IMR-90 (cell line): Measurements from ENCODE around the gene SSH2. TPM values are rescaled to one million over a fixed set of nuclear protein-coding genes. Genes with fewer than 3 reads are reported as not detected.

ENCODE experiments used
- ATAC-seq: fragments of 200-7000 bp; cut with Tn5 transposase; 2 replicates; pipeline ENCODE4 v1.9.1; 2020; ENCODE audit warnings: low read depth, mild to moderate bottlenecking, moderate library complexity
- BruUV-seq: library from RNA; stranded (reverse); fragments of 400-500 nt; replicated peaks from 2 replicates; lab custom pipeline; 2021; lab: Mats Ljungman, UMichigan
- CTCF ChIA-PET: fragments of 300-600 bp; formaldehyde crosslinking; extraction: SDS; loops from one replicate; lab custom pipeline; 2021; ENCODE audit warnings: antibody characterized with exemption; lab: Yijun Ruan, JAX
- POLR2A ChIA-PET: fragments of 300-600 bp; sonication (Branson Sonifier 250); formaldehyde crosslinking; loops from one replicate; lab custom pipeline; 2022; ENCODE audit warnings: antibody characterized with exemption; ENCODE audit not compliant: unreplicated experiment; lab: Charles Lee
- DNase-seq: peaks from one replicate; pipeline ENCODE4 v3.0.0; 2013
- H2AFZ ChIP-seq: replicated peaks from 2 replicates; pipeline ENCODE3; 2013; ENCODE audit warnings: low read length, mild to moderate bottlenecking; ENCODE audit not compliant: poor library complexity
- H2AK5ac ChIP-seq: 2 replicates; pipeline ENCODE4 v1.6.1; 2013; ENCODE audit warnings: low read depth, low read length, inconsistent platforms
- H2AK9ac ChIP-seq: replicated peaks from 2 replicates; pipeline ENCODE3; 2013; ENCODE audit warnings: mild to moderate bottlenecking, low read depth, low read length, moderate library complexity; ENCODE audit not compliant: poor library complexity
- H2BK120ac ChIP-seq: 2 replicates; pipeline ENCODE4 v1.6.1; 2013; ENCODE audit warnings: low read depth, low read length, inconsistent platforms
- H2BK15ac ChIP-seq: 3 replicates; pipeline ENCODE4 v1.6.1; 2013; ENCODE audit warnings: low read depth, low read length, inconsistent platforms
- H2BK20ac ChIP-seq: 2 replicates; pipeline ENCODE4 v1.6.1; 2013; ENCODE audit warnings: low read depth, mild to moderate bottlenecking, inconsistent platforms, low read length, moderate library complexity
- H2BK5ac ChIP-seq: 2 replicates; pipeline ENCODE4 v1.6.1; 2013; ENCODE audit warnings: mild to moderate bottlenecking, low read depth, low read length, inconsistent platforms; ENCODE audit not compliant: poor library complexity, severe bottlenecking
- H3K14ac ChIP-seq: replicated peaks from 2 replicates; pipeline ENCODE4 v1.6.1; 2013; ENCODE audit warnings: low read depth, low read length, inconsistent platforms
- H3K18ac ChIP-seq: 2 replicates; pipeline ENCODE4 v1.6.1; 2013; ENCODE audit warnings: low read depth, low read length, control low read depth
- H3K23ac ChIP-seq: 2 replicates; pipeline ENCODE4 v1.6.1; 2013; ENCODE audit warnings: low read depth, low read length, inconsistent platforms
- H3K27ac ChIP-seq: 2 replicates; pipeline ENCODE4 v1.5.1; 2013; ENCODE audit warnings: mild to moderate bottlenecking, control low read depth, low read length; ENCODE audit not compliant: insufficient read depth
- H3K27me3 ChIP-seq: 2 replicates; pipeline ENCODE4 v1.6.1; 2013; ENCODE audit warnings: low read length; ENCODE audit not compliant: control insufficient read depth, insufficient read depth
- H3K36me3 ChIP-seq: 2 replicates; pipeline ENCODE4 v1.6.1; 2013; ENCODE audit warnings: low read length, mixed read lengths; ENCODE audit not compliant: control insufficient read depth, insufficient read depth
- H3K4ac ChIP-seq: 2 replicates; pipeline ENCODE4 v1.6.1; 2013; ENCODE audit warnings: low read depth, low read length, inconsistent platforms
- H3K4me1 ChIP-seq: 2 replicates; pipeline ENCODE4 v1.6.1; 2013; ENCODE audit warnings: low read length, mixed read lengths; ENCODE audit not compliant: control insufficient read depth, insufficient read depth
- H3K4me2 ChIP-seq: 2 replicates; pipeline ENCODE4 v1.6.1; 2013; ENCODE audit warnings: low read depth, mild to moderate bottlenecking, control low read depth, low read length, moderate library complexity
- H3K4me3 ChIP-seq: 2 replicates; pipeline ENCODE4 v1.5.1; 2013; ENCODE audit warnings: low read depth, mild to moderate bottlenecking, control low read depth, low read length, moderate library complexity; ENCODE audit not compliant: insufficient read depth
- H3K56ac ChIP-seq: 2 replicates; pipeline ENCODE4 v1.6.1; 2013; ENCODE audit warnings: low read length, inconsistent platforms; ENCODE audit not compliant: insufficient read depth; ENCODE audit errors: extremely low read depth
- H3K79me1 ChIP-seq, 2 experiments: 2 replicates each; pipeline ENCODE4 v1.6.1; 2013; ENCODE audit warnings: low read length in 2 of 2, inconsistent platforms in 1 of 2, low read depth in 1 of 2
- H3K9ac ChIP-seq: 2 replicates; pipeline ENCODE4 v1.6.1; 2013; ENCODE audit warnings: low read depth, low read length, control low read depth
- H3K9me1 ChIP-seq: 2 replicates; pipeline ENCODE4 v1.6.1; 2013; ENCODE audit warnings: low read length, inconsistent platforms; ENCODE audit not compliant: insufficient read depth
- H3K9me3 ChIP-seq: 2 replicates; pipeline ENCODE4 v1.6.1; 2013; ENCODE audit warnings: low read length; ENCODE audit not compliant: control insufficient read depth, insufficient read depth
- H4K20me1 ChIP-seq: 2 replicates; pipeline ENCODE4 v1.6.1; 2013; ENCODE audit warnings: low read length, inconsistent platforms; ENCODE audit not compliant: insufficient read depth
- H4K5ac ChIP-seq: 2 replicates; pipeline ENCODE4 v1.6.1; 2013; ENCODE audit warnings: mild to moderate bottlenecking, low read depth, low read length, control low read depth
- H4K8ac ChIP-seq, 2 experiments: 2 replicates each; pipeline ENCODE4 v1.6.1; 2013; ENCODE audit warnings: low read depth in 2 of 2, low read length in 2 of 2, control low read depth in 1 of 2, inconsistent platforms in 1 of 2
- H4K91ac ChIP-seq: 2 replicates; pipeline ENCODE4 v1.6.1; 2013; ENCODE audit warnings: low read depth, low read length, inconsistent platforms; ENCODE audit not compliant: insufficient read depth
- BHLHE40 ChIP-seq: fragments of 150-350 bp; IDR thresholded peaks from 2 replicates; pipeline ENCODE4 v1.6.1; 2016; ENCODE audit warnings: mild to moderate bottlenecking, low read depth, low read length
- CEBPB ChIP-seq: IDR thresholded peaks from 2 replicates; pipeline ENCODE4 v1.6.1; 2012; ENCODE audit warnings: low read depth, low read length, improper control_type of control experiment
- CHD1 ChIP-seq: IDR thresholded peaks from 2 replicates; pipeline ENCODE4 v1.6.1; 2012; ENCODE audit warnings: low read depth, low read length, improper control_type of control experiment
- CTCF ChIP-seq: conservative IDR thresholded peaks from 2 replicates; pipeline ENCODE4 v1.5.1; 2012; ENCODE audit warnings: mild to moderate bottlenecking, low read depth, low read length, improper control_type of control experiment
- ELK1 ChIP-seq: fragments of 150-350 bp; IDR thresholded peaks from 2 replicates; pipeline ENCODE4 v1.6.1; 2016; ENCODE audit warnings: low read depth, mild to moderate bottlenecking, low read length, moderate library complexity, borderline replicate concordance
- FOS ChIP-seq: fragments of 150-350 bp; IDR thresholded peaks from 2 replicates; pipeline ENCODE4 v1.6.1; 2016; ENCODE audit warnings: low read depth, low read length
- MAFK ChIP-seq: IDR thresholded peaks from 2 replicates; pipeline ENCODE4 v1.6.1; 2012; ENCODE audit warnings: low read depth, low read length, improper control_type of control experiment
- MAZ ChIP-seq: IDR thresholded peaks from 2 replicates; pipeline ENCODE4 v1.6.1; 2012; ENCODE audit warnings: low read depth, mild to moderate bottlenecking, low read length, improper control_type of control experiment, moderate library complexity, borderline replicate concordance
- MXI1 ChIP-seq: IDR thresholded peaks from 2 replicates; pipeline ENCODE4 v1.6.1; 2012; ENCODE audit warnings: low read depth, mild to moderate bottlenecking, low read length, moderate library complexity, borderline replicate concordance
- NFE2L2 ChIP-seq: fragments of 150-350 bp; IDR thresholded peaks from 2 replicates; pipeline ENCODE4 v1.6.1; 2016; ENCODE audit warnings: low read depth, mild to moderate bottlenecking, low read length
- POLR2A ChIP-seq: IDR thresholded peaks from 2 replicates; pipeline ENCODE4 v1.6.1; 2012; ENCODE audit warnings: mild to moderate bottlenecking, low read depth, low read length
- RAD21 ChIP-seq: IDR thresholded peaks from 2 replicates; pipeline ENCODE4 v1.6.1; 2012; ENCODE audit warnings: low read length, improper control_type of control experiment
- RCOR1 ChIP-seq: IDR thresholded peaks from 2 replicates; pipeline ENCODE4 v1.6.1; 2012; ENCODE audit warnings: mild to moderate bottlenecking, low read length, improper control_type of control experiment; ENCODE audit not compliant: insufficient replicate concordance
- RFX5 ChIP-seq: IDR thresholded peaks from 2 replicates; pipeline ENCODE4 v1.8.0; 2012; ENCODE audit warnings: low read depth, mild to moderate bottlenecking, low read length, moderate library complexity
- SMC3 ChIP-seq: fragments of 150-350 bp; IDR thresholded peaks from 2 replicates; pipeline ENCODE4 v1.6.1; 2016; ENCODE audit warnings: low read depth, mild to moderate bottlenecking, antibody characterized with exemption, low read length, moderate library complexity
- USF2 ChIP-seq: fragments of 150-350 bp; IDR thresholded peaks from 2 replicates; pipeline ENCODE4 v1.6.1; 2017; ENCODE audit warnings: mild to moderate bottlenecking, antibody characterized with exemption, low read length, low read depth
- WGBS, 2 experiments: methylation state at CpG; one replicate each; pipeline versions ENCODE4 v1.1.5 to v1.1.7; 2013; ENCODE audit warnings: missing lambda C conversion rate in 2 of 2; ENCODE audit not compliant: insufficient read length in 1 of 2; ENCODE audit errors: extremely low coverage in 2 of 2; 5-methylcytosine and 5-hydroxymethylcytosine counted together
- dilution Hi-C: fragments of 300-500 bp; cut with HindIII; formaldehyde crosslinking; loops from one replicate; pipeline ENCODE4 v1.14.3; 2018; ENCODE audit warnings: low sequenced_read_pairs; ENCODE audit not compliant: unreplicated experiment
- in situ Hi-C: fragments of 300-500 bp; cut with MboI; formaldehyde crosslinking; loops from 3 replicates; pipeline ENCODE4 v1.14.3; 2019; ENCODE audit warnings: low sequenced_read_pairs, inconsistent platforms, mixed read lengths
- intact Hi-C: fragments of 100-400 bp; cut with micrococcal nuclease; formaldehyde crosslinking; loops from 2 replicates; pipeline ENCODE4 v1.10.0; 2022
- polyA plus RNA-seq, 3 experiments: library from polyadenylated mRNA; depleted of rRNA; stranded (reverse); fragments of >200 nt; gene quantifications; 2 replicates each; pipeline ENCODE4 v1.2.3, GENCODE V29; 2012; ENCODE audit warnings: low replicate concordance in 1 of 3
- total RNA-seq: library from RNA; depleted of rRNA; stranded (reverse); fragments of >200 nt; gene quantifications from 2 replicates; pipeline ENCODE4 v1.2.3, GENCODE V29; 2012

Gene SSH2
- total and polyA plus RNA-seq, 2 of the 4 experiments (the other 2 are of a cell fraction): 9.3 TPM

GRCh38 chr17:29742210-29742513 lies 187.9 kb downstream of the SSH2 start:
- Histone ChIP-seq H3K9me1 (no peaks in the 10 kb centered on the region), H2BK120ac (no peak overlapping the region), H3K4me1 (peaks cover 6% of the 10 kb centered on the region), H2AK5ac (no peak overlapping the region), H3K14ac (no peak overlapping the region), H3K36me3 (peaks cover 2% of the 10 kb centered on the region; the same call in 1 of the 2 replicates), H4K20me1 (peaks cover 6% of the 10 kb centered on the region; the same call in 1 of the 2 replicates), H2AFZ (no peak overlapping the region), H3K23ac (no peak overlapping the region), H3K9me3 (no peaks in the 10 kb centered on the region), H3K4me2 (no peak overlapping the region), H2BK20ac (no peak overlapping the region), H4K8ac (no peak overlapping the region), H3K56ac (no peak overlapping the region), H3K4me3 (no peak overlapping the region), H3K4ac (no peak overlapping the region), H3K27ac (no peak overlapping the region), H3K27me3 (no peaks in the 10 kb centered on the region), H4K91ac (no peak overlapping the region), H3K79me1 (peaks cover 3 to 7% of the 10 kb centered on the region in 2 experiments; a peak in 3 of 4 replicates), H3K18ac (no peak overlapping the region), H4K5ac (no peak overlapping the region), H2AK9ac (no peak overlapping the region), H2BK15ac (no peak overlapping the region), H3K9ac (no peak overlapping the region), H2BK5ac (no peak overlapping the region)
- dilution Hi-C loops (no loop called here), in situ Hi-C loops (no loop called here), intact Hi-C loops (no loop called here)
- no CpG with 5 or more reads among the region's 3 CpGs for WGBS, 2 experiments
- DNase-seq: no peak
- BruUV-seq: no TSS peak
- POLR2A ChIA-PET: no interaction called here
- CTCF ChIA-PET: no interaction called here
- no peak for ATAC-seq
- TF ChIP-seq CHD1 (no peak), FOS (no peak), USF2 (no peak), MAZ (no peak), CTCF (no peak), RCOR1 (no peak), RFX5 (no peak), ELK1 (no peak), SMC3 (no peak), POLR2A (no peak), MAFK (no peak), RAD21 (no peak), BHLHE40 (no peak), NFE2L2 (no peak), MXI1 (no peak), CEBPB (no peak)
